HT1080 (cell line): ENCODE data around the gene PERM1. TPM values are rescaled to one million over a fixed set of nuclear protein-coding genes. Genes with fewer than 3 reads are reported as not detected.

Source experiments
- DNase-seq: peaks from one replicate; pipeline ENCODE4 v3.0.0-alpha.2; 2015; ENCODE audit warnings: low read depth
- small RNA-seq: library from RNA; depleted of rRNA; stranded (forward); fragments of <200 nt; gene quantifications from one replicate; pipeline ENCODE3, GENCODE V24; 2014
- total RNA-seq: library from RNA; depleted of rRNA; stranded (reverse); fragments of >200 nt; shearing (Covaris generic); gene quantifications from 2 replicates; pipeline ENCODE4 v1.2.3, GENCODE V29; 2014; rRNA removed

PERM1 gene
- total RNA-seq, 1 experiment from 2014 or later, result 0.50 TPM

DNA sequence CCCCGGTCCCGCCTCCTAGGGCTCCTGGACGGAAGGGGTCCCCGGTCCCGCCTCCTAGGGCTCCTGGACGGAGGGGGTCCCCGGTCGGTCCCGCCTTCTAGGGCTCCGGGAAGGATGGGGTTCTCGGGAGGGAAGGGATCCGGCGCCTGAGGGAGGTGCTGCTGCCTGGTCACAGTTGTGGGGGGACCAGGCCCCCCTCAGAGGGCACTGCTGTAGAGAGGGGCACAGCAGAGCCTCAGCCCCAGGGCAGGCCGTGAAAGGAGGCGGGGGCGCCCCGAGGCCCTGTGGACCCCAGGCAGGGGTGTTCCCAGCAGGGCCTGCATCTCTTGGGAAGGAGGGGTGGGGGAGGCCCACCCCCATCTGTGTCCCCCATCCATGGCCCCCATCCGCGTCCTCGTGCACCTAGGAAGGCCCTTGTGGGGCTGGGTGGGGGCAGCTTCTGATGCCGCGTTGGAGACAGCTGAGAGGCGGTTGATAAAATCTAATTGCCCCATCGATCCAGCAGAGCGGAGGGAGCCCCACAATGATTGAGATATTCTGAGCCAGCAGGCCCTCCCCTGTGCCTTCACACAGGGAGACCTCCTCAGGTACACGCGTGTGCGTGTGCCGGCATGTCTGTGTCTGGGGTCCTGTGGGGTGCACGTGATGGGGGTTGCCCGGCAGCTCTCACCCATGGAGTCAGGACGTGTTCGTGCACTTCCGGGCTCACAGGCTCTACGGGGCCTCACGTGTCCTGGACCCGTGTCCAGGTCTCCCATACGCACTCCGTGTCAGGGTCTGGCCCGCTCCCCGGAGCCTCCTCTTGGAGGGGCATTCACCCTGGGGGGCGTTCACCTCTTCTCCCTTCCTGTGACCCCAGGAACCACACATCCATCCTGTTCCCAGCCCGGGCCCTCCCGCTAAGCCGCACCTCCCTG is 45.3 kb downstream of the PERM1 start:
- no peak for DNase-seq

DNA sequence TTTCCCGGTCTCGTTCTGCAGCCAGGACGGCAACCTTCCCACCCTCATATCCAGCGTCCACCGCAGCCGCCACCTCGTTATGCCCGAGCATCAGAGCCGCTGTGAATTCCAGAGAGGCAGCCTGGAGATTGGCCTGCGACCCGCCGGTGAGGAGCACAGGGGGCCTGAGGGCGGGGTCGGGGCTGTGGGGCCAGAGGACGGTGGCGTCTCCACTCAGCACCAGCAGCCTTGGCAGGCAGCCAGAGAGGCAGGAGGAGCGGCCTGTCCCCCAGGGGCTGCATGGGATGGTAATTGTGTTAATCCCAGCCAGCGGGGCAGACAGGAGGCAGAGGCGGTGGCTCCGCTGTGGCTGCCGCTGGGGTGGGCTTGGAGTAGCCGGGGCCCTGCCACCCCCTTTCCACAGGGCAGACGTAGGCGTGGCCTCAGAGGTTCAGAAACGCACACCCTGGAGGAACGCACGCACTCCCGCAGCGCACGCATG is 46.1 kb downstream of the PERM1 start:
- no peak for DNase-seq

DNA sequence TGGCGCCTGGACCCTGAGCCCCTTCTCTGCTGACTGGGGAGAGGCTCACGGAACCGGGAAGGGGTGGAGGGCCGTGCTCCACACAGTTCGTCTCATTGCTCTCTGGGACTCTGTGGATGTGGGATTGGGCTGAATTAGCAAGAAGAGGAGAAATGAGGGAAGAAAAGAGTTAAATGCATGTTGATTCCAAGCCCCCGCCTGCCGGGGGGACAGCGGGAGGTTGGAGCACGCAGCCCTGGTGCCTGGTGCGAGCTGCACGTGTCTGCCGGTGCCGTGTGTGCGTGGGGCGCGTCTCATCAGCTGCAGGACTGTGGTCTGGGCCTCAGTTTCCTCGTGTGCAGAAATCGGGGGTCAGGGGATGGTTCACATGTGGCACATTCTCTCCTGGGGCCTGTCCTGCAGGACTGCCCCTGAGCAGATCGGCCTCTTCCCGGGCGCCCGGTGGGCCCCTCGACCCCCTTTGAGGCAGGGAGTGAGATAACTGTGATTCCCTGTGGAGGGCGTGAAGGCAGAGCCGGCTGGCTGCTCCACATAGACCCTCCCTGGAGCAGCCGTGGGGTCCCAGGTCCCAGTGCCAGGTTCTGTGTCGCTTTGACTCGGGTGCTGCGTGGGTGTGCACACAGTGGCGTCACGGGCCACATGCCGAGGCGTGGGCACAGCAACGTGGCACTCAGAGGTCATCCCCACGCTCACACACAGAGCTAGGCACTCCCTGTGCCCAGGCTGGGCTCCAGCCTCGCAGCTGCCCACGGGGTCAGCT is 46.7 kb downstream of the PERM1 start:
- DNase-seq, result no peak

DNA sequence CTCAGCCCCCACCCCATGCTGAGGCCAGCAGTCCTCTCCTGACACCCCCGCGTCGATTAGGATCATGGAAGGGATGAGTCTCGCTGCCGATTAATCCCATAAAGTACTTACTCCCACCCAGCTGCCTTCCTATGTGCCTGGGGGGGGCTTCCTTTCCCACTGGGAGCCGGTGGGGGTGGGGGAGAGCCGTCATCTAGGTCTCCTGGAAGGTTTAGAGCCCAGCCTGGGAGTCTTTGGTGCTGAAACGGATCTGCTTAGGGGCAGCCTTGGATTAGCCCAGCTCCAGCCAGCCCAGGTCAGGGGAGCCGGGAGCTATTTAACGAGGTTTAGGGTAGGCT is 48.3 kb downstream of the PERM1 start:
- no peak for DNase-seq

DNA sequence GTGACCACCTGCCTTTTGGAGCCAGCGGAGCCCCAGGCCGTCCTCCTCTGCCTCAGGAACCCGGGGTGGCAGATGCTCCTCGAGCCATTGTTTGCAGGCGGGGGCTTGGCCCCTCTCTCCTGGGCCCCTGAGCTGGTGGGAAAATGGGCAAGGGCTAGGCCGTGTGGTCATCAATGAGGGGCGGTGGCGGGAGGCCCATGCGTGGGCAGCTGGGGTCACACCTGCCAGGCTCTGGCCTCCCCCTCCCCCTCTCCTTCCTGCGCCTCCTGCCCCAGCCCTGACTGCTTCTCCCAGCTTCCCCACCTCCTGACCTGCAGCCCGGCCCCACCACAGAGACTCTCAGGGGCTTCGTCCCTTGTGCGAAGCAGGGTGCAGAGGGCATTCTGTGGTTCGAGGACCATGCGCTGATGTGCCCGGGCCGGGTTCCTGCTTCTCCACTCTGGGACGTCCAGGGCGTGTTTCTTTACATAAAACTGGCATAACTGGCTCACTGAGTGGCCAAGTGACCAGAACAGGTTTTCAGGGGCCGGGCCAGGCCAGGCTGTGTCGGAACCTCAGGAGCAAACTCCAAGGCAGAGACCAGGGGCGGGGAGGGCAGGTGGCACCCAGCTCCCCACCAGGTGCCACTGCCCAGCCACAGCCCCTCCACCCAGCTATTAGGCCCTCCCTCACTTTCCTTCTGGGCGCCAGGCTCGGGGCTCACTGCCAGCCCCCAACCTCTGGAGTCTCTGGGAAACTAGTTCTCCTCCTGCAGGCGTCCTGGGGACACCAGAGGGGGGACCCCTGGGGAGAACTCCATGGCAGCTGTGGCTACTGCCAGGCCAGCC is 48.9 kb downstream of the PERM1 start:
- DNase-seq, result no peak

DNA sequence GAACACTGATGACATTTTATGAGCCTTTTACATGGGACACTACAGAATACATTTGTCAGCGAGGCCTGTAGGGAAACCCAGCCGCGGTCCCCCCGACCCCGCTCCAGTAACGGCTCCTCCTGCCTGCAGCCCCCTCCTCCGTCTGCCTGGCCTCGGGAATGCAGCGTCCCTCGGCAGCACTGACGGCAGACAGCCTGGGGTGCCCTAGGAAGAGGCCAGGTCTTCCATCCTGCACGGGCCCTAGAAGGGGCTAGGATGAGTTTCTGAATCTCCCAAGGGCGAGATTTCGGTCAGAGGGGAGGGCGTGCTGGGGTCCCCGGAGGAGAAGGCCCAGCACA is 49.8 kb downstream of the PERM1 start:
- DNase-seq, result no peak

DNA sequence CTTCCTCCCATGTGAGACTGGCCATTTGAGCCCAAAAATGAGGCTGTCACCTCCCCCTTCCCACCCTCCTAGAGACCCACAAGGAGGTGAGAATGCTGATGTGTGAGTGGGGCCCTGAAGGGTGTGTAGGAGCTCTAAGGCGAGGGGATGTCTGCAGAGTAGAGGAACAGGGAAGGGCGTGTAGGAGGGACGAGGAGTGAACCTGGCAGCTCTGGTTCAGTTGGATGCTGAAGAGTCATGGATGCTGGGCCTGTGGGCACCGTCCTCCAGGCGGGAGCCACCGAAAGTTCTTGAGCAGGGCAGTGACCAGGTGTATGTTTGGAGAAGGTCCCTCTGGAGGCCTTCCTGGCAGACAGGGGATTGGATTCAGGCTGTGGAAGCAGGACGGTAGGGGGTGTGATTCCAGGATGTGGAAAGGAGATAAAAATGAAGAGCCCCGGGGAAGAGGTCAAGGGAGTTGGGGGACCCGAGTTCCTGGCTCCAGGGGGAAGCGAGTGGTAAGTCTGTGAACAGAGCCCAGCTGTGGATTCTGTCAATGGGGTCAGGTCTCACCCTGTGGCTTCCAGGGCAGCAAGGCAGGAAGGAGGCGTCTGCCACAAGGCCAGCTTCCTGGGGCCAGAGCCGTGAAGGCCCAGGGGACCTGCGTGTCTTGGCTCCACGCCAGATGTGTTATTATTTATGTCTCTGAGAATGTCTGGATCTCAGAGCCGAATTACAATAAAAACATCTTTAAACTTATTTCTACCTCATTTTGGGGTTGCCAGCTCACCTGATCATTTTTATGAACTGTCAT is 50.3 kb downstream of the PERM1 start:
- DNase-seq, result no peak

DNA sequence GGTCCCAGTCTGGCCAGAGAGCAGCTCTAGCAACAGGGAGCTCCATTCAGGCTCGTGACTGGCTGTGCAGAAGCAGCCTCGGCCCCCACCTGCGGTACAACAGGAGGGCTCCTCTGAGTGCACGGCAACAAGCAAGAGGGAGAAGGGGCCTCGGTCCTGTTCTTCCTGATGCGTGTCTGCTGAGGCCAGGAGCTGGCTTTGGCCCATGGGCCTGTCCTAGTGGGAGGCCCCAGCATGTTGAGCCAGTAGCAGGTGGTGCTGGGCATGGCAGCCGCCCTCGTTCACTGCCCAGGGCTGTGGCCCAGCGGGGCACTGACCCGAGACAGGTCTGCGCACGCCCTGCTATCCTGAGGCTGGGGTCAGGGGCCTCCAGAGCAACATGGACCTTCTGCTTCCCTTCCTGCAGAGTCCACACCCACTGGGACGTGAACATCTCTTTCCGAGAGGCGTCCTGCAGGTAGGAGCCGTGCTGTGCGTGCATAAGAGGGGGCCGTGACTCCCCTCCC is 51.2 kb downstream of the PERM1 start:
- DNase-seq, result no peak

DNA sequence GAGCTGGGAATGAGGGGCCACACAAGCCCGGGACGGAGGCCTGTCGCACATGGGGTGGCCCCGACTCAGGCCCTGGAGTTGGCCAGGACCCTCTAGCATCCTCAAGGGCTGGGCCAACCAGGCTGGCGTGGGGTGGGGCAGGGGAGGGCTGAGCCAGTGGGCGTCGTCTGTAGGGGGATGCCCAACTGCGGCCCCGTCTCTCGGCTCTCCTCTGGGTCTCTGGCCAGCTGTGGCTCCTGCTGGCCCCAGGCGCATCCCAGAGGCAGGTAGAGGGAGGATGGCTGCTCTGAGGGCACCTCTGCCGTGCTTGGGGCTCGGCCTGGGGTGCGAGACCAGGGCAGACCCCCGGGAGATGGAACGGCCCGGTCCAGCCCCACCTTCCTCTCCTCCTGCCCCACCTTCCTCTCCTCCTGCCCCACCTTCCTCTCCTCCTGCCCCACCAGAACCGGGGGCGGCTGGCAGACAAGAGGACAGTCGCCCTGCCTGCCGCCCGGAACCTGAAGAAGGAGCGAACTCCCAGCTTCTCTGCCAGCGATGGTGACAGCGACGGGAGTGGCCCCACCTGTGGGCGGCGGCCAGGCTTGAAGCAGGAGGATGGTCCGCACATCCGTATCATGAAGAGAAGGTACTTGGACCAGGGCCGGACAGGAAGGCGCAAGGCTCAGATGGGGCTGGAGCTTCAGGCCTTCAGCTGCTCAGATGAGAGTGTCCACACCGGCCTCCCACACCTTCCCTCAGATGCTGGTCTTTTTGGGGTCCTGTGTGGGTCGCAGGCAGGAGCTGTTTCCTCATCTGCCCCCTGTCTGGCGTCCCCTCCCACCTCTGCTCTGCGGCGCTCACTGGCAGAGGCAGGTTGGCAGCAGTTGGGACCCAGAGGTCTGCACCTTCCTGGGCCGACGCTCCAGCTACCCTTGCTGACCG is 51.9 kb downstream of the PERM1 start:
- no peak for DNase-seq

DNA sequence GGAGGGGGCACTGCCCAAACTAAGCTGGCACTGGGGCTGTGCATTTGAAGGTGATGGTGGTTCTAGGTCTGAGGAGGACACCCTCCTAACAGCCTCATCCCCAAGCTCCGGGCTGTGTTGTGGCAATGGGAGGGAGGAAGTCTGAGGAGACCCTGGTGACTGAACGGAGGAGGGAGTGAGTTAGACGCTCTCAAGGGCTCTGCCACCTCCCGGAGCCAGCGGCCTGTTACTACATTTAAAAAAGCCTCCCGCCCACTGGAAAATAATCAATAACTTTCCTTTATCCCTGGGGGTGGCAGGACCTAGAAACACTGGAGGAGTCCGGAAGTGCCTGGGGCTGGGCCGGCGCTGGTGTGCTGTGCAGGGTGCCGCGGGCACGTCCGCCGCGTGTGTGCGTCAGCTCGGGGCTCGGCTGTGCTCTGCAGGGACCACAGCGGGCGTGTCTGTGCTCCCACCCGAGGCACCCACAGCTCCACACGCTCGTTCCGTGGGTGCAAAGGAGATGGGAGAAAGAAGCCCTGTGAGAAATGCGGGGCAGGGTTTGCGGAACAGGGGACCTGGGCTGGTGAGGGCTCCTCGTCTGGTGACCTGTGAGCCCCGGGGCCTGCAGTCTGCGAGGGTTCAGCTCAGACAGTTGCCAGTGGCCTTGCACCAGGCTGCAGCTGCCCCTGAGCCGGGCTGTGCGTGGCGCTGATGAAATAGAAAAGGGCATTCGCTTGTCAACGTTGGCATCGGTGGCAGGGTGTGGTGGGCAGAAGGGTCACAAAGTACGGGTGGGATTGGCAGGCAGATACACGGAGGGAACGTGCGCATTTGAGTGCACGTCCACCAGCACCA is 52.9 kb downstream of the PERM1 start:
- DNase-seq, result no peak

DNA sequence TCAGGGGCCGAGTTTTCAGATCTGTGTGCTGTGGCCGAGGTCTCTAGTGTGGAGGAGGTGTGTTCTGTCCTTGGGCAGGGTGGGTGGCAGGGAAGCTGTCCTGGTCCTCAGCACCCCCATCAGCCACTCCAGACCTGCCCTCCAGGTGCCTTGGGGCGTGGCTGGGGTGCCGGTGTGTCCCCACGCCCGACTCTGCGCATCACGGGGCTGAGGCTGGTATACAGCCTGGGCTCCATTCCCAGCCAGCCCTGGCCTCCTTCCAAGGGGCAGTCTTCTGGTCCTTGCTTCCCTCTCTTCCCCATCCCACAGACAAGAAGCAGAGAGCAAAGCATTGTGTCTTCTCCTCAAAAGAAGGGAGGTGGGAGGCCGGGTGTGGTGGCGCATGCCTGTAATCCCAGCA is 54.1 kb downstream of the PERM1 start:
- no peak for DNase-seq

DNA sequence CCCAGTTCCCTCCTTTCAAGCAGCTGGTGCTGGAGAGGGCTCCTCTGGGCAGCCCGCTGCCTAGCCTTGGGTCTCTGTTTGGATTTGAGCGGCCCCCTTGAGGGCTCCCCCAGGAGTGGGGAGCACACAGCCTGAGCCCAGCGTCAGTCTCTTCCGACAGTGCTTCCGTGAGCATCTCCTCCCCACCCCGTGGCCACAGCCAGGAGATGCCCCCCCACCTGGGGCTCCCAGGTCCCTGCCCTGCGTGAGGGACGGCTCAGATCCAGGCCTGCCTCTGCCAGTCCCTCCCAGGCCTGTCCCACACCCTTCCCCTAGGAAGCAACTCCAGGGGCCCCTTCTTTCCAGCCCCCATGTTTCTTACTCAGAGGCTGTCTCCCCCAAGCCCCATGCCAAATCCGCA is 54.7 kb downstream of the PERM1 start:
- DNase-seq, result no peak

DNA sequence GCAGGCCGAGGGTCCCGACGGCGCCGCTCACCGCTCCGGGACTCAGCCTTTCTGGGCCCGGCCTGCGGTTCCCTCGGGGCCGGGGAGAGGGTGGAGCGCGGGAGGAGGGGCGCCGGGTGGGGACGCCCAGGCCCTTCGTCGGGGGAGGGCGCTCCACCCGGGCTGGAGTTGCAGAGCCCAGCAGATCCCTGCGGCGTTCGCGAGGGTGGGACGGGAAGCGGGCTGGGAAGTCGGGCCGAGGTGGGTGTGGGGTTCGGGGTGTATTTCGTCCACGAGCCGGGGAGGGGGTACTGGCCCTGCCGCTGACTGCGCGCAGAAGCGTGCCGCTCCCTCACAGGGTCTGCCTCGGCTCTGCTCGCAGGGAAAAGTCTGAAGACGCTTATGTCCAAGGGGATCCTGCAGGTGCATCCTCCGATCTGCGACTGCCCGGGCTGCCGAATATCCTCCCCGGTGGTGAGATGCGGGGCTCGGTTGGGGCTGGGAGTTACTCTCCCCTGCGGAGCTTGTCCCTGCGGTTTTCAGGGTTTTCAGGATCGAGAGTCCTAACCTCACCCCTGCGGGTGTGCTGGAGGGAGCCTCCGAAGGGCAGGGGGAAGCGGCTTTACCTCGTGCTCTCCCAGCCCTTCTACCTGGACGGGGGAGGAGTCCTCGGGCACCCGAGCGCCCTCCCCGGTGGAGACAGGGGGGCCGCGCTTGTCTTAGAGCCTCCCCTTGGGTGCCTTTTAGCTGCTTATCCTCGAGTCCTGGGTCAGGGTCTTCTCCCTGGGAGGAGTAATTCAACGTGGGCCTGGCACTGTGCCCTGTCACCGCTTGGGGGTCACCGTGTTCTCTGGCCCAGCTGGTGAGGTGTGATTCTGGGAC is 56.1 kb downstream of the PERM1 start:
- no peak for DNase-seq

Small RNAs within 50 kb of the gene (small RNA-seq; reads per million reads assigned to genes)
- not detected for gene AL645608.3

Other genes starting within 250 kb of the PERM1 start
- 0.37 and 0.50 TPM in 2 replicates for gene SAMD11, start 58.2 kb downstream of the PERM1 start, total RNA-seq
- 312 and 330 TPM in 2 replicates for gene NOC2L, start 22.8 kb downstream of the PERM1 start, total RNA-seq
- gene KLHL17, start 21.5 kb downstream of the PERM1 start, total RNA-seq, result 10.7 and 12.6 TPM in 2 replicates
- gene PLEKHN1, start 15.6 kb downstream of the PERM1 start, total RNA-seq, result 2.5 and 3.3 TPM in 2 replicates
- 3.5 and 7.6 TPM in 2 replicates for gene HES4, start 18.0 kb upstream of the PERM1 start, total RNA-seq
- 48.6 and 53.3 TPM in 2 replicates for gene ISG15, start 31.4 kb upstream of the PERM1 start, total RNA-seq
- gene AGRN, start 38.0 kb upstream of the PERM1 start, total RNA-seq, result 89.9 and 101 TPM in 2 replicates
- not detected in 2 replicates for gene RNF223, start 92.2 kb upstream of the PERM1 start, total RNA-seq
- 17.8 and 19.8 TPM in 2 replicates for gene C1orf159, start 134.0 kb upstream of the PERM1 start, total RNA-seq
- not detected in 2 replicates for gene TTLL10, start 191.8 kb upstream of the PERM1 start, total RNA-seq
- gene TNFRSF18, start 224.5 kb upstream of the PERM1 start, total RNA-seq, result not detected in 2 replicates
- 0.88 TPM in 1 of 2 replicates, not detected in the other for gene TNFRSF4, start 232.1 kb upstream of the PERM1 start, total RNA-seq
- 110 and 119 TPM in 2 replicates for gene SDF4, start 249.9 kb upstream of the PERM1 start, total RNA-seq